AG10803 (cell line): ENCODE measurements around the gene CHMP4B.

Source experiments
- DNase-seq: peaks from one replicate; pipeline ENCODE4 v3.0.0; 2010; ENCODE audit warnings: low read depth
- H3K4me3 ChIP-seq: 2 replicates; pipeline ENCODE4 v1.5.1; 2011; ENCODE audit warnings: mild to moderate bottlenecking, low read length, control low read depth
- TF ChIP-seq, protein P1 (sequence below): conservative IDR thresholded peaks from 2 replicates; pipeline ENCODE4 v1.5.1; 2011; ENCODE audit warnings: mild to moderate bottlenecking, low read length, control low read depth, inconsistent platforms

The CHMP4B gene

GRCh38 chr20:33810885-33811775 is at the start of gene CHMP4B:
Gene CHMP4B (plus strand): TSS chr20:33811348. CDS start chr20:33811469, 121 bp downstream.
- TF ChIP-seq, protein P1, sequence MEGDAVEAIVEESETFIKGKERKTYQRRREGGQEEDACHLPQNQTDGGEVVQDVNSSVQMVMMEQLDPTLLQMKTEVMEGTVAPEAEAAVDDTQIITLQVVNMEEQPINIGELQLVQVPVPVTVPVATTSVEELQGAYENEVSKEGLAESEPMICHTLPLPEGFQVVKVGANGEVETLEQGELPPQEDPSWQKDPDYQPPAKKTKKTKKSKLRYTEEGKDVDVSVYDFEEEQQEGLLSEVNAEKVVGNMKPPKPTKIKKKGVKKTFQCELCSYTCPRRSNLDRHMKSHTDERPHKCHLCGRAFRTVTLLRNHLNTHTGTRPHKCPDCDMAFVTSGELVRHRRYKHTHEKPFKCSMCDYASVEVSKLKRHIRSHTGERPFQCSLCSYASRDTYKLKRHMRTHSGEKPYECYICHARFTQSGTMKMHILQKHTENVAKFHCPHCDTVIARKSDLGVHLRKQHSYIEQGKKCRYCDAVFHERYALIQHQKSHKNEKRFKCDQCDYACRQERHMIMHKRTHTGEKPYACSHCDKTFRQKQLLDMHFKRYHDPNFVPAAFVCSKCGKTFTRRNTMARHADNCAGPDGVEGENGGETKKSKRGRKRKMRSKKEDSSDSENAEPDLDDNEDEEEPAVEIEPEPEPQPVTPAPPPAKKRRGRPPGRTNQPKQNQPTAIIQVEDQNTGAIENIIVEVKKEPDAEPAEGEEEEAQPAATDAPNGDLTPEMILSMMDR, result no peak
- peak within 1 kb of the TSS; percentile 99 for H3K4me3 ChIP-seq
- DNase-seq, result peak; percentile 98

GRCh38 chr20:33761698-33762250 is 49.4 kb upstream of the CHMP4B start:
- H3K4me3 ChIP-seq, result no peak overlapping the region
- no peak for DNase-seq
- TF ChIP-seq, protein P1, result no peak

GRCh38 chr20:33765099-33765498 is 46.0 kb upstream of the CHMP4B start:
- H3K4me3 ChIP-seq, result no peak overlapping the region
- TF ChIP-seq, protein P1, result no peak
- DNase-seq, result no peak

DNA sequence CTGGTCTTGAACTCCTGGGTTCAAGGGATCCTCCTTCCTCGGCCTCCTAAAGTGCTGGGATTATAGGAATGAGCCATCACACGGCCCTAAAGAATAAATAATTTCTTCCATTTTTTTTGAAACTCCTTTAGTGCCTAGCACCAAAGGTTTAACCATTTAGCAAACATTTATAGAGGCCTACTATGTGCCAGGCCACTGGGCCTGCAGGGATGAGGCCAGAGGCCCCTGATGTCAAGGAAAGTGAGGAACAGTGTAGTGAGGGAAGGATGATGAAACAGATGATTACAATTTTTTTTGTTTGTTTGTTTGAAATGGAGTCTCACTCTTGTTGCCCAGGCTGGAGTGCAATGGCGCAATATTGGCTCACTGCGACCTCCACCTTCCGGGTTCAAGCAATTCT is 45.6 kb upstream of the CHMP4B start:
- TF ChIP-seq, protein P1, result no peak
- no peak for DNase-seq
- H3K4me3 ChIP-seq, result no peak overlapping the region

DNA sequence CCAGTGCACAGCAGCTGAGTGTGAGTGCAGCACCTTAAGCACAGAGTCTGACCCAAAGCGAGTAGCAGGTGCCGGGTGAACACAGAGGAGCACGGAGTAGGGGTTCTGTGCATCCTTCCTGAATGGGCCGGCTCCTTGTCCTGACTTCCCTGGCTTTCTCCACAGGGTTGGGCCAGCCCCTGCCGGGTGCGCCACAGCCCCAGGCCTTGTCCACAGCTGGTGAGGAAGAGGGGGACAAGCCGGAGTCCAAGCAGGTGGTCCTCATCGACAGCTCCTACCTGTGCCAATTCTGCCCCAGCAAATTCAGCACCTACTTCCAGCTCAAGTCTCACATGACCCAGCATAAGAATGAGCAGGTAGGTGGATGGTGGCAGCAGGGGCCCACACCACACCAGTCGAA is 44.5 kb upstream of the CHMP4B start:
- TF ChIP-seq, protein P1, result no peak
- DNase-seq, result no peak
- H3K4me3 ChIP-seq, result no peak overlapping the region

- TF ChIP-seq, protein P1, result no peak
- H3K4me3 ChIP-seq, result no peak overlapping the region
- no peak for DNase-seq
These were observed 43.4 kb upstream of the CHMP4B start for GRCh38 chr20:33767777-33768138.

GRCh38 chr20:33769043-33769442 is 42.1 kb upstream of the CHMP4B start:
- DNase-seq, result no peak
- TF ChIP-seq, protein P1, result no peak
- no peak overlapping the region for H3K4me3 ChIP-seq
